ENCODE data around the gene USH1C. TPM values are rescaled to one million over a fixed set of nuclear protein-coding genes. Genes with fewer than 3 reads are reported as not detected.

The USH1C gene
- total RNA-seq, 1 donor from 2014 or later, result 1.1 TPM

DNA sequence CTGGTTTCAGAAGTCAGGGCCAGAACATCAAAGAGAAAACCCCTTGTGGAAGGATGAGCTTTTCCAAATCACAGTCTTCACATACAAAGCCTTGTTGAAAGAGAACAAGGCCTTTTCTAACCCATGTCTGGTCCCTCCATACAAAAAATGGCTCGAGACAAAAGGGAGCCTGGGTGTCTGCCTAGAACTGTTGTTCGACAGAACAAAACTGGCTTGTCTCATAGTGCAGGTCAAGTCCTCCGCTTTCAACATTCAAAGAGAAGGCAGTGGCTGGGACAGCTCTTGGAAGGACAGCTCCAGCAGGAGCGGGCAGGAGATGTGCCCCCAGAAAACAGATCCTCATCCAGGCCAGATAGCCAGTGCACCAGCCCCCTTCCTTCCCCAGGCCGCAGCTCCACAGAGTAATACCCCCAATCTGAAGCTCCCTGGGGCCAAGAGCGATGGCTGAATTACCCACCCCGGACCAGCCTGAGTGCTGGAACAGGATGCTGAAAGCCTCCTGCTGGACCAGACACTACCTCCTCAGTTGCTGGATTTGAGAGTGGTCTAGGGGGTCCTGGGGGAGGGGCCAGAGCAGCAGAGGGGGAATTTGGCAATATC lies 27.6 kb downstream of the USH1C start:
- H3K4me3 ChIP-seq (ENCODE audit: low read depth, low read length), result no peak overlapping the region
- TF ChIP-seq, protein P1, sequence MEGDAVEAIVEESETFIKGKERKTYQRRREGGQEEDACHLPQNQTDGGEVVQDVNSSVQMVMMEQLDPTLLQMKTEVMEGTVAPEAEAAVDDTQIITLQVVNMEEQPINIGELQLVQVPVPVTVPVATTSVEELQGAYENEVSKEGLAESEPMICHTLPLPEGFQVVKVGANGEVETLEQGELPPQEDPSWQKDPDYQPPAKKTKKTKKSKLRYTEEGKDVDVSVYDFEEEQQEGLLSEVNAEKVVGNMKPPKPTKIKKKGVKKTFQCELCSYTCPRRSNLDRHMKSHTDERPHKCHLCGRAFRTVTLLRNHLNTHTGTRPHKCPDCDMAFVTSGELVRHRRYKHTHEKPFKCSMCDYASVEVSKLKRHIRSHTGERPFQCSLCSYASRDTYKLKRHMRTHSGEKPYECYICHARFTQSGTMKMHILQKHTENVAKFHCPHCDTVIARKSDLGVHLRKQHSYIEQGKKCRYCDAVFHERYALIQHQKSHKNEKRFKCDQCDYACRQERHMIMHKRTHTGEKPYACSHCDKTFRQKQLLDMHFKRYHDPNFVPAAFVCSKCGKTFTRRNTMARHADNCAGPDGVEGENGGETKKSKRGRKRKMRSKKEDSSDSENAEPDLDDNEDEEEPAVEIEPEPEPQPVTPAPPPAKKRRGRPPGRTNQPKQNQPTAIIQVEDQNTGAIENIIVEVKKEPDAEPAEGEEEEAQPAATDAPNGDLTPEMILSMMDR (conservative IDR thresholded peaks at IDR 0.05; ENCODE audit: low read depth, low read length), result no peak
- DNase-seq (ENCODE audit: low read depth), result no peak

DNA sequence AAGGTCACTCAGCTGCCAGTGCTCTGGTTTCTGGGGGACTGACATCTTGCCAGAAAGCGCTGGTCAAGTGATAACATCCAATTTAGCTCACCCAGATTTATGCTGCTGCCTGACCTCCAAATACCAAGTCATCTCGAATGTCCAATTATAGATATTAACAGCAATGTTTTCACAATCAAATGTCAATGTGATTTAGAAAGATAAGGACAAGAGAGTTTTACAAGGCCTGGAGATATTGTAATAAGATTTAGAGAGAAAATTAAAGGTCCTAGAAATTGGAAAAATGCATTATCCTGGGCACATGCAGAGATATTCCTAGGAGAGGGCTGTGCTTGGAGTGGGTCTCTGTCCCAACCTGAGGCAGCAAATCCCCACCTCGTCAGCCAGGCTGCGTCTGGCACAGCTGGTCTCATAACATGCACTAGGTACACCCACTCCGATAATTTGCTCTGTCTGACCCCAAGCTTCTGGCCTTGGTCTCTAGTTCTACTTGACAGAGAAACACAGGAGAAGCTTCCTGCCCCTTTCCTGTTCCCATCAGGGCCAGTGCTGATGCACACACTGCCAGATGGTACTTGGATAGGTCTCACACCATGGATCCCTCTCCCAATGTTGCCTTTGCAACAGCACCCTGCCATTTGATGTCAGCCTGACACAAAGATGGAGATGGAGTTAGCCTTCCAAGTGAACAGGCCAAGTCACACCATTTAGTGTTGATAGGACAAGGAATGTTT lies 28.6 kb downstream of the USH1C start:
- DNase-seq (ENCODE audit: low read depth), result no peak
- H3K4me3 ChIP-seq (ENCODE audit: low read depth, low read length), result no peak overlapping the region
- TF ChIP-seq, protein P1 (conservative IDR thresholded peaks at IDR 0.05; ENCODE audit: low read depth, low read length), result no peak

DNA sequence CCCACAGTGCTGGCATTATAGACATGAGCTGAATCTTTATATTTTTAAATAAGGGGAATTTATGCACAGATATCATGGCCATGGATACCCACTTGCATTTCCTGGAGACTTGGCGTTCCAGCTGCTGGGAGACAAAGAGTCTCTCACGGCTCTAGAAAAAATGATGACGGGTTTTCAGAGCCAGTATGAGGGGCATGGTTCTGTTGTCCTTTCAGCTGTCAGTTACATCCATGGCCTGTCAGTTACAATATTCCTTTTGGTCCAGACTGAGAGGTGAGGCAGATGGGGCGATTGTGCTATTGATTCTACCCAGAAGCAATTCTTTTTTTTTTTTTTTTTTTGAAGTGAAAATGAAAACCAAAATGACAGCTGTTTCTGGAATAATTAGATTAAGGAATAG lies 29.7 kb downstream of the USH1C start:
- TF ChIP-seq, protein P1 (conservative IDR thresholded peaks at IDR 0.05; ENCODE audit: low read depth, low read length), result no peak
- DNase-seq (ENCODE audit: low read depth), result no peak
- H3K4me3 ChIP-seq (ENCODE audit: low read depth, low read length), result no peak overlapping the region

DNA sequence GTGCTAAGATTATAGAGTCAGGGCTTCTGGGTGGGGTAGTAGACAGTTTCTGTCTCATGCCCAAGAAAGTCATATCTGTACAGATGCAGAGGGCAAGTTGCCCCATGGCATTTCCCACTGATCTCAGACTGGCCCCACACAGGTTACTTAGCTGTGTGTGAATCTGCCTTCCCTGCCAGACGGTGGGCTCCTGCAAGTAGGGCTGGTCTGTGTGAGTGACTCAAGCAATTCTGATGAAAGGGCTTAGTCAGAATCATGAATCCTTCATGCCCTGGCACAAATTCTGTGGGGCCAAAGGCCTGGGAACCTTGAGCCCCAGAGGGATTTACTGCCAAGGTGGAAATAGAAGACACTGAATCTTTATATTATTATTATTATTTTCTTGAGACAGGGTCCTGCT lies 30.4 kb downstream of the USH1C start:
- no peak overlapping the region for H3K4me3 ChIP-seq (ENCODE audit: low read depth, low read length)
- TF ChIP-seq, protein P1 (conservative IDR thresholded peaks at IDR 0.05; ENCODE audit: low read depth, low read length), result no peak
- no peak for DNase-seq (ENCODE audit: low read depth)

DNA sequence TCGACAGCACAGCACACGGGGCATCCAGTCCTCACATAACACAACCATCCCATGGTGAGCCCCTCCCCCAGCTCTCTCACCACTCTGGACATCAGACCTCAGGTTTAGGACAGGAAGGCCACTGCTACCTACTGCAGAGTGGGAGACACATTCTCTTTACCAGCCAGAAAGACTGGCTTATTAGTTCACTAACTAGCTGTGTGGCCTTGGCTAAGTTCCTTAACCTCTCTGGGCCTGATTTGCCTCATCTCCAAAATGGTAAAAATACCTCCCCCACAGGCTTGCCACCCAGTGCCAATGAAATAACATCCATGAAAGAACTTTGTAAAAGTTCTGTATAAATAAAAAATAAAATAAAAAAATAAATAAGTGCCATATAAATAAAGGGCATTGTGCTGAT lies 32.1 kb downstream of the USH1C start:
- TF ChIP-seq, protein P1 (conservative IDR thresholded peaks at IDR 0.05; ENCODE audit: low read depth, low read length), result no peak
- H3K4me3 ChIP-seq (ENCODE audit: low read depth, low read length), result no peak overlapping the region
- no peak for DNase-seq (ENCODE audit: low read depth)

DNA sequence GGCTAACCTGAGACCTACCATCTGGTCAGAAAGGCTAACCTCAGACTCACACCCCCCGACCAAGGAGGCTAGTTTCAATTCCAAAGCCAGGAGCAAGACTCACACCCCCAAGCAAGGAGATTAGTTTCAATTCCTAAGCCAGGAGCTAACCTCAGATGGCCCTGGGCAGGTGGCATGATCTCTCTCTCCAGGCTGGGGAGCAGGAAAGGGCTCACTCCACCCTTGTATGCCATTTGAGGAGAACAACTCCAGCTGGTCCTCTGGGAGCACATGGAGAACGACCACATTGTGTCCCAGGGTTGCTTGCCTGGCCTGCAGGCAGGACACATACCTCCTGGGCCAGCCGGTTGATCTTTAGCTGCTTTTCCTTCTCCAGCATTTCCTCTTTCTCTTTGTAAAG lies 32.6 kb downstream of the USH1C start:
- DNase-seq (ENCODE audit: low read depth), result no peak
- no peak overlapping the region for H3K4me3 ChIP-seq (ENCODE audit: low read depth, low read length)
- TF ChIP-seq, protein P1 (conservative IDR thresholded peaks at IDR 0.05; ENCODE audit: low read depth, low read length), result no peak
